Lung (tissue), 12 donors: Measurements from ENCODE around the gene MMP24OS. TPM values are rescaled to one million over a fixed set of nuclear protein-coding genes. Genes with fewer than 3 reads are reported as not detected.

Source experiments
- ATAC-seq: fragments of 200-7000 bp; cut with Tn5 transposase; one replicate; pipeline ENCODE4 v1.9.1; 2020; ENCODE audit warnings: moderate number of reproducible peaks; ENCODE audit not compliant: insufficient read depth, low FRiP score
- DNase-seq, 3 donors: peaks; one replicate each; pipeline ENCODE4 v3.0.0-alpha.2; 2013 to 2017
- H3K27ac ChIP-seq, 2 donors: one replicate each; pipeline ENCODE4 v1.5.1; 2013; ENCODE audit warnings: mild to moderate bottlenecking in 2 of 2, moderate library complexity in 2 of 2, control low read depth in 1 of 2, inconsistent platforms in 1 of 2, low read depth in 1 of 2, low read length in 1 of 2
- H3K27me3 ChIP-seq, 3 donors: one replicate each; pipeline ENCODE4 v1.5.1; 2013; ENCODE audit warnings: low read length in 2 of 3; ENCODE audit not compliant: control insufficient read depth in 3 of 3, insufficient read depth in 3 of 3
- H3K36me3 ChIP-seq, 4 donors: one replicate each; pipeline ENCODE4 v1.5.1; 2013; ENCODE audit warnings: low read length in 4 of 4, mild to moderate bottlenecking in 1 of 4, moderate library complexity in 1 of 4; ENCODE audit not compliant: control insufficient read depth in 4 of 4, insufficient read depth in 4 of 4
- H3K4me1 ChIP-seq, 5 donors: one replicate each; pipeline ENCODE4 v1.5.1; 2013; ENCODE audit warnings: low read length in 5 of 5, mild to moderate bottlenecking in 2 of 5, moderate library complexity in 1 of 5; ENCODE audit not compliant: control insufficient read depth in 5 of 5, insufficient read depth in 5 of 5
- H3K4me3 ChIP-seq: one replicate; pipeline ENCODE4 v1.5.1; 2013; ENCODE audit warnings: mild to moderate bottlenecking, control low read depth, moderate library complexity
- H3K9ac ChIP-seq, 2 donors: one replicate each; pipeline ENCODE4 v1.5.1; 2013; ENCODE audit warnings: low read length in 2 of 2, control low read depth in 1 of 2; ENCODE audit not compliant: insufficient read depth in 1 of 2
- H3K9me3 ChIP-seq, 4 donors: one replicate each; pipeline ENCODE4 v1.5.1; 2013; ENCODE audit warnings: low read length in 3 of 4, mild to moderate bottlenecking in 1 of 4, moderate library complexity in 1 of 4; ENCODE audit not compliant: control insufficient read depth in 4 of 4, insufficient read depth in 3 of 4
- WGBS, 2 donors: extraction: QIAGEN DNeasy Blood & Tissue Kit; methylation state at CpG; one replicate each; pipeline ENCODE4 v1.1.7; 2013; 5-methylcytosine and 5-hydroxymethylcytosine counted together
- polyA plus RNA-seq, 2 donors: library from polyadenylated mRNA; stranded (reverse); fragments of 200-250 nt; gene quantifications; one replicate each; pipeline ENCODE4 v1.2.1, GENCODE V29; 2013
- total RNA-seq, 2 donors: library from RNA; depleted of rRNA in 1 of 2; stranded (reverse); fragments of >200 nt in 1 of 2; gene quantifications; one replicate each; pipeline ENCODE4 v1.2.1, GENCODE V29; 2014 to 2021
- TF ChIP-seq, protein P1 (sequence below): IDR thresholded peaks from 2 replicates; pipeline ENCODE4 v1.5.1; 2012; ENCODE audit warnings: mild to moderate bottlenecking; ENCODE audit errors: control extremely low read depth, extremely low read depth
- donor health status: control.
- donor health status: control.
- donor health status: Bipolar disorder and iron deficiency.
- donor health status: healthy.
- donor health status: DM: yes; HTN: yes; CAD: no.

The MMP24OS gene
- total and polyA plus RNA-seq, 4 donors: 27.8 to 117 (median 68.8) TPM

DNA sequence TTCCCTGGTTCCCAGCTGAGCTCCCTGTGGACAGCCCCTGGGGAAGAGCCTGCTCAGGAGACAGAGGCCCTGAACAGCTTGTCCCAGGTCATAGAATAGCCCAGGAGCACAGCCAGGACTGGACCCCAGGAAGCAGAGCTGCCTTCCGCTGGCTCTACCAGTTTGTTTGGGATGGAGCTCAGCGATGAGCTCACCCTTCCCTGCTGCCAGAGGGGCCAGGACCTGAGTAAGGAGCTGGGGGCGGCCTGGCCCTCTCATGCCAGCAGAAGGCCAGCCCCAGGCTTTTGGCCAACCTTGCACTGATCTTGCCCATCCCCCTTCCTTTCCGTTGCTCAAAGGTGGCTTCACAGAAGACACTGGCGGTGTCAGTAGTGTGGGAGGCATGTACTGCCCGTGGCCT is 17.5 kb downstream of the MMP24OS start:
- Histone ChIP-seq H3K4me1 (peaks cover 0 to 16% (median 9%) of the 10 kb centered on the region in 5 donors), H3K4me3 (no peak overlapping the region), H3K9me3 (no peaks in the 10 kb centered on the region), H3K27ac (no peak overlapping the region), H3K9ac (no peak overlapping the region), H3K36me3 (peaks cover 0 to 2% (median 0%) of the 10 kb centered on the region in 4 donors), H3K27me3 (no peaks in the 10 kb centered on the region)
- no peak for DNase-seq
- ATAC-seq: no peak
- WGBS, 2 donors: 95 to 97% methylated on average over 6 of the region's 6 CpGs
- TF ChIP-seq, protein P1, sequence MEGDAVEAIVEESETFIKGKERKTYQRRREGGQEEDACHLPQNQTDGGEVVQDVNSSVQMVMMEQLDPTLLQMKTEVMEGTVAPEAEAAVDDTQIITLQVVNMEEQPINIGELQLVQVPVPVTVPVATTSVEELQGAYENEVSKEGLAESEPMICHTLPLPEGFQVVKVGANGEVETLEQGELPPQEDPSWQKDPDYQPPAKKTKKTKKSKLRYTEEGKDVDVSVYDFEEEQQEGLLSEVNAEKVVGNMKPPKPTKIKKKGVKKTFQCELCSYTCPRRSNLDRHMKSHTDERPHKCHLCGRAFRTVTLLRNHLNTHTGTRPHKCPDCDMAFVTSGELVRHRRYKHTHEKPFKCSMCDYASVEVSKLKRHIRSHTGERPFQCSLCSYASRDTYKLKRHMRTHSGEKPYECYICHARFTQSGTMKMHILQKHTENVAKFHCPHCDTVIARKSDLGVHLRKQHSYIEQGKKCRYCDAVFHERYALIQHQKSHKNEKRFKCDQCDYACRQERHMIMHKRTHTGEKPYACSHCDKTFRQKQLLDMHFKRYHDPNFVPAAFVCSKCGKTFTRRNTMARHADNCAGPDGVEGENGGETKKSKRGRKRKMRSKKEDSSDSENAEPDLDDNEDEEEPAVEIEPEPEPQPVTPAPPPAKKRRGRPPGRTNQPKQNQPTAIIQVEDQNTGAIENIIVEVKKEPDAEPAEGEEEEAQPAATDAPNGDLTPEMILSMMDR: no peak

GRCh38 chr20:35257175-35257909 is 20.6 kb downstream of the MMP24OS start:
- no peaks in the 10 kb centered on the region for H3K36me3 ChIP-seq
- 82 to 88% methylated on average over 8 of the region's 8 CpGs for WGBS, 2 donors
- DNase-seq (no peak), ATAC-seq (no peak)
- TF ChIP-seq, protein P1: no peak
- no peak overlapping the region for H3K4me3 ChIP-seq
- H3K9me3 ChIP-seq: no peaks in the 10 kb centered on the region
- H3K27me3 ChIP-seq: no peaks in the 10 kb centered on the region
- no peaks in the 10 kb centered on the region for H3K4me1 ChIP-seq
- no peak overlapping the region for H3K9ac ChIP-seq
- no peak overlapping the region for H3K27ac ChIP-seq

- H3K36me3 ChIP-seq: no peaks in the 10 kb centered on the region
- 95 to 96% methylated on average over 12 of the region's 12 CpGs for WGBS, 2 donors
- TF ChIP-seq, protein P1: no peak
- DNase-seq: no peak
- no peak overlapping the region for H3K4me3 ChIP-seq
- ATAC-seq: no peak
- H3K9ac ChIP-seq: no peak overlapping the region
- no peak overlapping the region for H3K27ac ChIP-seq
- H3K9me3 ChIP-seq: no peaks in the 10 kb centered on the region
- H3K27me3 ChIP-seq: no peaks in the 10 kb centered on the region
- peaks cover 0 to 2% (median 0%) of the 10 kb centered on the region in 5 donors for H3K4me1 ChIP-seq
Measured at GRCh38 chr20:35254448-35254999, 23.4 kb downstream of the MMP24OS start.
